Right atrium auricular region (tissue), 2 donors: ENCODE measurements around the gene CSNK2A3. TPM values are rescaled to one million over a fixed set of nuclear protein-coding genes. Genes with fewer than 3 reads are reported as not detected.

Experiments used
- DNase-seq: peaks from one replicate; pipeline ENCODE4 v3.0.0-alpha.2; 2019; ENCODE audit warnings: low spot score
- H3K27ac ChIP-seq, 2 donors: fragments of 200-600 bp; sonication (generic); 1 replicate in 1 of 2; 2 replicates in 1 of 2; pipeline ENCODE4 v1.5.1; 2016 to 2019
- H3K27me3 ChIP-seq, 2 donors: fragments of 200-600 bp; sonication (generic); one replicate each; pipeline versions ENCODE4 v1.5.1 to v1.6.0; 2017 to 2019
- H3K36me3 ChIP-seq: fragments of 200-600 bp; sonication (generic); one replicate; pipeline ENCODE4 v1.5.1; 2016
- H3K4me1 ChIP-seq, 2 donors: fragments of 200-600 bp; sonication (generic); one replicate each; pipeline versions ENCODE4 v1.5.1 to v1.6.0; 2017 to 2019
- H3K4me3 ChIP-seq, 2 donors: fragments of 200-600 bp; sonication (generic); 1 replicate in 1 of 2; 2 replicates in 1 of 2; pipeline ENCODE4 v1.5.1; 2017 to 2019; ENCODE audit warnings: mild to moderate bottlenecking in 1 of 2, moderate library complexity in 1 of 2
- H3K9me3 ChIP-seq, 2 donors: fragments of 200-600 bp; sonication (generic); one replicate each; pipeline ENCODE4 v1.5.1; 2019
- total RNA-seq, 2 donors: library from RNA; depleted of rRNA; stranded (reverse); fragments of >200 nt; gene quantifications; one replicate each; pipeline ENCODE4 v1.1.0, GENCODE V29; 2016
- TF ChIP-seq, protein P1 (sequence below), 2 donors: fragments of 200-600 bp; sonication (generic); IDR thresholded peaks; one replicate each; pipeline ENCODE4 v1.5.1; 2019; ENCODE audit warnings: antibody characterized with exemption in 2 of 2

CSNK2A3 gene
- total RNA-seq, 2 donors from 2014 or later, result 0.75 to 1.3 TPM

DNA sequence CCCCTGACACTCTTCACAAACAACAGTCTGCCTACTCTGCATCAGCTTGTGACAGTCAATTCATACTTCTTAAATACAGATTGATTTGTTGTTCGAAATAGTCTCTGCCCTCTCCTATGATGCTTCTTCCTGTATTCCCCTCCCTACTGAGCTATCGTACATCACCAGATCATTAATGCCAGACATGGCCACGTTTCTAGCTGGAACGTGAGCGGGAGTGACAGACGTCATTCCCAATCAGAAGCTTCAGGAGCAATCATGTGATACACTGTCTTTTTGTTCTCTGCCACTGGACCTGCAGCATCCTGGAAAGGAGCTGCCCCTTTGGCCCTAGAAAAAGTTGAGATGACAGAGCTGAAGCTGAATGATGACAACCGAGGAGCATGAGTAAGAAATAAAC, 48.5 kb downstream of the CSNK2A3 start:
- no peak overlapping the region for H3K4me3 ChIP-seq
- H3K27me3 ChIP-seq, result no peaks in the 10 kb centered on the region
- H3K4me1 ChIP-seq, result peaks cover 0 to 7% of the 10 kb centered on the region in 2 donors
- no peaks in the 10 kb centered on the region for H3K36me3 ChIP-seq
- no peak overlapping the region for H3K27ac ChIP-seq
- H3K9me3 ChIP-seq, result no peaks in the 10 kb centered on the region
- TF ChIP-seq, protein P1, sequence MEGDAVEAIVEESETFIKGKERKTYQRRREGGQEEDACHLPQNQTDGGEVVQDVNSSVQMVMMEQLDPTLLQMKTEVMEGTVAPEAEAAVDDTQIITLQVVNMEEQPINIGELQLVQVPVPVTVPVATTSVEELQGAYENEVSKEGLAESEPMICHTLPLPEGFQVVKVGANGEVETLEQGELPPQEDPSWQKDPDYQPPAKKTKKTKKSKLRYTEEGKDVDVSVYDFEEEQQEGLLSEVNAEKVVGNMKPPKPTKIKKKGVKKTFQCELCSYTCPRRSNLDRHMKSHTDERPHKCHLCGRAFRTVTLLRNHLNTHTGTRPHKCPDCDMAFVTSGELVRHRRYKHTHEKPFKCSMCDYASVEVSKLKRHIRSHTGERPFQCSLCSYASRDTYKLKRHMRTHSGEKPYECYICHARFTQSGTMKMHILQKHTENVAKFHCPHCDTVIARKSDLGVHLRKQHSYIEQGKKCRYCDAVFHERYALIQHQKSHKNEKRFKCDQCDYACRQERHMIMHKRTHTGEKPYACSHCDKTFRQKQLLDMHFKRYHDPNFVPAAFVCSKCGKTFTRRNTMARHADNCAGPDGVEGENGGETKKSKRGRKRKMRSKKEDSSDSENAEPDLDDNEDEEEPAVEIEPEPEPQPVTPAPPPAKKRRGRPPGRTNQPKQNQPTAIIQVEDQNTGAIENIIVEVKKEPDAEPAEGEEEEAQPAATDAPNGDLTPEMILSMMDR (IDR thresholded peaks at IDR 0.05), result no peak
- no peak for DNase-seq

DNA sequence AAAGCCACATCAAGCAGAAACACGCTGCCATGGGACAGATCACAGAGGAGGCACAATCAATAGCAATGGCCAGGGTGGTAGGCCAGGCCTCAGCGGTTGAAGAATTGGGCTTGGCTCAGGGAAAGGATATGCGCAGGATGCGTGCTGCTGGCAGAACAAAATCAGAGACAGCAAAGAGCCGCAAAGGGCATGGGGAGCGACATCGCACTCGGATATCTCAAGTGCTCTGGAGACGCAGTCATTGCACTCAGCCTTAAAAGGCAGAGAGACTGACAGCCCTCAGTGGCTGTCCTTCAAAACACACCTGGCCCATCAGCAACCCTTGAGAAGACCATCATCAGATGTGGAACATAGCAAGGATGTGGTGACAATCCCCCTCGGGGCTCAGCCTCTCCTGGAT, 50.5 kb downstream of the CSNK2A3 start:
- H3K36me3 ChIP-seq, result no peaks in the 10 kb centered on the region
- no peak overlapping the region for H3K27ac ChIP-seq
- peaks cover 0 to 10% of the 10 kb centered on the region in 2 donors for H3K4me1 ChIP-seq
- no peaks in the 10 kb centered on the region for H3K27me3 ChIP-seq
- H3K9me3 ChIP-seq, result no peaks in the 10 kb centered on the region
- TF ChIP-seq, protein P1 (IDR thresholded peaks at IDR 0.05), result no peak
- no peak overlapping the region for H3K4me3 ChIP-seq
- no peak for DNase-seq
